ENCODE measurements around the gene TNFRSF18.

Gene TNFRSF18

GRCh38 chr1:1245817-1246576, 39.6 kb upstream of the TNFRSF18 start:
- no peak overlapping the region for H3K4me3 ChIP-seq (ENCODE audit: low read length)
- no peak overlapping the region for H3K9ac ChIP-seq (ENCODE audit: low read length)

DNA sequence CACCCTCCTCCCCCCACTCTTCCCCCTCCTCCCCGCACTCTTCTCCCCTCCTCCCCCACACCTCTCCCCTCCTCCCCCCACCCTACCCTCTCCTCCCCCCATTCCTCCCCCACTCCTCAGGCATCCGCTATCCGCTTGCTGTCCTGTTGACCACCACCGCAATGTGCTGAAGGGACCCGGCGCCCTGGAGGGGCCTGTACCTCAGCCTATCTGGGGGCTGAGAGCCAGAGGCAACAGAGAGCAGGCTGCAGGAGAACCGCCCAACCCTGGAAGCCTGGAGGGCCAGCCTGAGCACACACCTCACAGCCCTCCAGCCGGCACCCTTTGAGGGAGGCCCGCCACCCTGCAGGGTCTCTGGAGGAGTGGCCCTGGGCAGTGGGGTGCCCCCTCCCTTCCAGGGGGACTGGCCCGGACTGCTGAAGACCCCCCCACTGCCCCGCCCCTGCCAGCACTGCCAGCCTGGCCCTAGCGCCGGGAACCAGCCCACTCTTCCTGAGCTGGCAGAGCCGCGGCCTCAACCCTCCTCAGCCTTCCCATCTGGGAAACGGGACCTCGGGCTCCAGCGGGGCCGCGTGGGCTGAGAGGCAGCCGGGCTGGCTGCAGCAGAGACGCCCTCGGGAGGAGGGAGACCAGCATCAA, 38.9 kb upstream of the TNFRSF18 start:
- Histone ChIP-seq H3K4me1 (ENCODE audit: control insufficient read depth, insufficient read depth, low read length) (peaks cover 11% of the 10 kb centered on the region), H3K9me3 (ENCODE audit: control insufficient read depth, low read length) (no peaks in the 10 kb centered on the region), H3K36me3 (ENCODE audit: control insufficient read depth, insufficient read depth, low read length) (no peaks in the 10 kb centered on the region), H3K9ac (ENCODE audit: low read length) (no peak overlapping the region), H3K27me3 (ENCODE audit: control insufficient read depth, insufficient read depth, low read length) (peaks cover 30% of the 10 kb centered on the region), H3K4me3 (ENCODE audit: low read length) (no peak overlapping the region)

More at GRCh38 chr1:1245817-1246576, 39.6 kb upstream of the TNFRSF18 start:
- Histone ChIP-seq H3K4me1 (ENCODE audit: control insufficient read depth, insufficient read depth, low read length) (peaks cover 9% of the 10 kb centered on the region), H3K36me3 (ENCODE audit: control insufficient read depth, insufficient read depth, low read length) (no peaks in the 10 kb centered on the region), H3K9me3 (ENCODE audit: control insufficient read depth, low read length) (no peaks in the 10 kb centered on the region), H3K27me3 (ENCODE audit: control insufficient read depth, insufficient read depth, low read length) (peaks cover 30% of the 10 kb centered on the region)

DNA sequence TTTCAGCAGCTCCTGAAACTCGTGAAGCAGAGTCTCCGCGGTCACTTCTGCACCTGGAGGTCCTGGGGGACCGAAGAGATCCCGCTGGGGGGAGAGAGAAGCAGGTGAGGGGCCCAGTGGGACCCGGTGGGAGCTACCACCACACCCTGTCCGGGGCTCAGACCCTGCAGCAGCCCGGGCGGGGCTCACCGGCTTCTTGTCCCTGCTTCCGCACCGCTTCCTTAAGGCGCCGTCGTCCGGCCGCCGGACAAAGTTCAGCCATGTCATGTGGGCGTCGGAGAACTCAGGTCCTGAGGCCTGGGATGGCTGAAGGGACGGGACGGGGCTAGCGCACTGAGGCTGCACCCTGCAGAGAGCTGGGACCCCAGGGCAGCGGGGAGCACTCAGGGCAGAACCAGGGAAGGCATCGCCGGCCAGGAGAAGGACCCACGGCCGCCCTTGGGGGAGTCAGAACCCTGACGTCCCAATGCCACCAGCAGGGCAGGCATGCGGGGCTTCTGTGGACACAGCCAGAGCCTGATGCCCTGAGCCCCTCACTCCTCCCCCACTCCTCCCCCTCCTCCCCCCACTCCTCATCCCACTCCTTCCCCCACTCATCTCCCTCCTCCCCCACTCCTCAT, 37.9 kb upstream of the TNFRSF18 start:
- no peaks in the 10 kb centered on the region for H3K36me3 ChIP-seq (ENCODE audit: control insufficient read depth, insufficient read depth, low read length)
- H3K9me3 ChIP-seq (ENCODE audit: control insufficient read depth, low read length): no peaks in the 10 kb centered on the region
- no peak overlapping the region for H3K9ac ChIP-seq (ENCODE audit: low read length)
- peaks cover 40% of the 10 kb centered on the region for H3K27me3 ChIP-seq (ENCODE audit: control insufficient read depth, insufficient read depth, low read length)
- H3K4me1 ChIP-seq (ENCODE audit: control insufficient read depth, insufficient read depth, low read length): peaks cover 14% of the 10 kb centered on the region
- peak overlapping the region; percentile 22 for H3K4me3 ChIP-seq (ENCODE audit: low read length)

DNA sequence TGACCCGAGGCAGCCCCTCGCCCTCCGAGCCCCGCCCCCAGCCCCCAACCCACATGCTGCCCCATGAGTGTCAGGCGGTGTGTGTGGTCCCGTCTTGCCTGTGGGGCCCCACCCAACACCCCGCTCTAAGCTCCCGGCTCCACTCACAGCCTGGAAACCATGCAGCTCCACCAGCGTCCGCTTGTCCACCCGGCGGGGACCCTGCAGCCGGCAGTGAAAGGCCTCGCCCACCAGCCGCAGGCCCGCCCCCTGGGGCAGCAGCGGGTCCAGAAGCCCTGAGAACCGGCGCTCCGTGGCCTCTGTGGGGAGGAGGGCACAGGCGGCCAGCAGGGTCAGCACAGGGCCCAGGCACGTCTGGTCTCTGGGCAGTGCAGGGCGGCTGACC, 37.4 kb upstream of the TNFRSF18 start:
- H3K4me1 ChIP-seq (ENCODE audit: control insufficient read depth, insufficient read depth, low read length): peaks cover 14% of the 10 kb centered on the region
- H3K36me3 ChIP-seq (ENCODE audit: control insufficient read depth, insufficient read depth, low read length): no peaks in the 10 kb centered on the region
- no peaks in the 10 kb centered on the region for H3K9me3 ChIP-seq (ENCODE audit: control insufficient read depth, low read length)
- peak overlapping the region; percentile 22 for H3K4me3 ChIP-seq (ENCODE audit: low read length)
- H3K27me3 ChIP-seq (ENCODE audit: control insufficient read depth, insufficient read depth, low read length): peaks cover 45% of the 10 kb centered on the region
- no peak overlapping the region for H3K9ac ChIP-seq (ENCODE audit: low read length)

GRCh38 chr1:1243266-1243660, 36.9 kb upstream of the TNFRSF18 start:
- peaks cover 50% of the 10 kb centered on the region for H3K27me3 ChIP-seq (ENCODE audit: control insufficient read depth, insufficient read depth, low read length)
- H3K4me1 ChIP-seq (ENCODE audit: control insufficient read depth, insufficient read depth, low read length): peaks cover 18% of the 10 kb centered on the region
- no peak overlapping the region for H3K4me3 ChIP-seq (ENCODE audit: low read length)
- no peaks in the 10 kb centered on the region for H3K36me3 ChIP-seq (ENCODE audit: control insufficient read depth, insufficient read depth, low read length)
- H3K9me3 ChIP-seq (ENCODE audit: control insufficient read depth, low read length): no peaks in the 10 kb centered on the region
- H3K9ac ChIP-seq (ENCODE audit: low read length): no peak overlapping the region

DNA sequence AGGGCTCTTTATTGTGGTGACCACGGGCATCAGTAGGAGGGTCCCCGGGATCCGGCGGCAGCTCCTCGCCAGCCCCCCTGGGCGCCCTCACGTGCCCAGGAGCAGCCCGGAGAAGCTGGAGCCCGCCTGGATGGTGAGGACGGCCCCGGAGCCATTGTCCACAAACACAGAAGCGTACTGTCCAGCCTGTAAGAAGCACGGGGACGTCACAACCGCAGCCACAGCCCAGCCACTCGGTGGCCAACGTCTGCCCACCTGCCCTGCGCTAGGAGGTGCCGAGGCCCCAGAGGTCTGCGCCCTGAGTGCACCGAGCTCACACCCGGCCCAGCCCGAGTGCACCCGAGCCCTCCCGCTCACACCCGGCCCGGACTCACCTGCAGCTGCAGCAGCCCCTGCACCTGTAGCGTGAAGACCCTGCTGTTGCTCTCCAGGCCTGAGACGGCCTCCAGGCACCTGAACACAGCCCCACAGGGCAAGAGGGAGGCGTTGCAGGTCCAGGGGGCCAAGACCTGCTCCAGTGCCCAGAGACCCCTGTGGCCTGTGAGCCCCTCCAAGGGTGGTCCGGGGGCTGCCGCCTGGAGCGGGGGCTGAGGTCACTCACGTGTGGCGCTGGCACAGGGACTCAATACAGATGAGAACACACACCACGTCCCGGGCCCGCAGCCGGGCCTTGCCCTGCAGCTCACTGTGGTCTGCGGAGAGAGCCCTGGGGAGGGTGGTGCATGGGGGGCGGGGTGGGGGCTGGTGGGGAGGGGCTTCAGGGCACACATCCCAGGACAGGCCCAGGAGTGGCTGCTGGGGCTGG, 36.3 kb upstream of the TNFRSF18 start:
- Histone ChIP-seq H3K9me3 (ENCODE audit: control insufficient read depth, low read length) (no peaks in the 10 kb centered on the region), H3K36me3 (ENCODE audit: control insufficient read depth, insufficient read depth, low read length) (no peaks in the 10 kb centered on the region), H3K4me3 (ENCODE audit: low read length) (no peak overlapping the region), H3K4me1 (ENCODE audit: control insufficient read depth, insufficient read depth, low read length) (peaks cover 24% of the 10 kb centered on the region), H3K9ac (ENCODE audit: low read length) (no peak overlapping the region), H3K27me3 (ENCODE audit: control insufficient read depth, insufficient read depth, low read length) (peaks cover 50% of the 10 kb centered on the region)

- Histone ChIP-seq H3K9ac (ENCODE audit: low read length) (no peak overlapping the region), H3K9me3 (ENCODE audit: control insufficient read depth, low read length) (no peaks in the 10 kb centered on the region), H3K4me1 (ENCODE audit: control insufficient read depth, insufficient read depth, low read length) (peaks cover 31% of the 10 kb centered on the region), H3K4me3 (ENCODE audit: low read length) (no peak overlapping the region), H3K27me3 (ENCODE audit: control insufficient read depth, insufficient read depth, low read length) (peaks cover 50% of the 10 kb centered on the region), H3K36me3 (ENCODE audit: control insufficient read depth, insufficient read depth, low read length) (no peaks in the 10 kb centered on the region)
Measured at GRCh38 chr1:1241588-1242219, 35.3 kb upstream of the TNFRSF18 start.

DNA sequence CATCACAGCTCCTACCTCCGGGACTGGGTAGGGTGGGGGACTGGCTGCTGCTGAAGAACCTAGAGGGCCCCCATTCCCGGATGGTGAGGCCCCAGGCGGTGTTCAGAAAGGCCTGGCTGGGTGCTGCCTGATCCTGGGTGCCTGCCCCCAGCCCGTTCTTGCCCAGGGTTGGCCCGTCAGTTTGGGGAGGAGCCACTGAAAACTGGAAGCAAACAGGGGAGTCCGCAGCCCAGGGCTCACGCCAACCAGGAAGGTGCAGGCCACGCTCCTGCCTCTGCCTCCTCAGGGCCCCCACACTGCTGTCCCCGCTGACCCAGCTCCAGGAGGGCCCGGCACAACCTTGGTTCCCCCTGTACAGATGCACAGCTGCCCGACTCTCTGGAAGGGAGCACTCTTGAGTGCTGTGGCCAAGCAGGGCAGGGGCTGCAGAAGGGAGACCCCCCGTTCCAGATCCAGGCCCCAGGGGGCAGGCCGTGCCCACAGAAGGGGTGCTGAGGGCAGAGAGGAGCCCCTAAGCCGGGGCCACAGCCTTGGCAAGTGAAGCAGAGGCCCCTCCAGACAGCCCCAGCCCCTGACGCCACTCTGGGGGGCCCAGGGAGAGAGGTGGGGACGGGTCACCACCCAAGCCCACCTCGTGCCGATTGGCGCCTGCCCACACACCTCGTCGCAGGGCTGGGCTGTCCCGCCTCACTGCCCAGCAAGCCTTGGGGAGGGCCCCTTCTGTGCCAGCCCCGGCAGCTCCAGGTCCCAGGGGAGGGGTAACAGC, 34.6 kb upstream of the TNFRSF18 start:
- Histone ChIP-seq H3K9ac (ENCODE audit: low read length) (no peak overlapping the region), H3K4me1 (ENCODE audit: control insufficient read depth, insufficient read depth, low read length) (peaks cover 31% of the 10 kb centered on the region), H3K4me3 (ENCODE audit: low read length) (no peak overlapping the region), H3K27me3 (ENCODE audit: control insufficient read depth, insufficient read depth, low read length) (peaks cover 47% of the 10 kb centered on the region), H3K36me3 (ENCODE audit: control insufficient read depth, insufficient read depth, low read length) (no peaks in the 10 kb centered on the region), H3K9me3 (ENCODE audit: control insufficient read depth, low read length) (no peaks in the 10 kb centered on the region)

GRCh38 chr1:1240348-1240732, 33.9 kb upstream of the TNFRSF18 start:
- Histone ChIP-seq H3K4me3 (ENCODE audit: low read length) (no peak overlapping the region), H3K9me3 (ENCODE audit: control insufficient read depth, low read length) (no peaks in the 10 kb centered on the region), H3K4me1 (ENCODE audit: control insufficient read depth, insufficient read depth, low read length) (peaks cover 31% of the 10 kb centered on the region), H3K9ac (ENCODE audit: low read length) (no peak overlapping the region), H3K27me3 (ENCODE audit: control insufficient read depth, insufficient read depth, low read length) (peaks cover 41% of the 10 kb centered on the region), H3K36me3 (ENCODE audit: control insufficient read depth, insufficient read depth, low read length) (no peaks in the 10 kb centered on the region)

DNA sequence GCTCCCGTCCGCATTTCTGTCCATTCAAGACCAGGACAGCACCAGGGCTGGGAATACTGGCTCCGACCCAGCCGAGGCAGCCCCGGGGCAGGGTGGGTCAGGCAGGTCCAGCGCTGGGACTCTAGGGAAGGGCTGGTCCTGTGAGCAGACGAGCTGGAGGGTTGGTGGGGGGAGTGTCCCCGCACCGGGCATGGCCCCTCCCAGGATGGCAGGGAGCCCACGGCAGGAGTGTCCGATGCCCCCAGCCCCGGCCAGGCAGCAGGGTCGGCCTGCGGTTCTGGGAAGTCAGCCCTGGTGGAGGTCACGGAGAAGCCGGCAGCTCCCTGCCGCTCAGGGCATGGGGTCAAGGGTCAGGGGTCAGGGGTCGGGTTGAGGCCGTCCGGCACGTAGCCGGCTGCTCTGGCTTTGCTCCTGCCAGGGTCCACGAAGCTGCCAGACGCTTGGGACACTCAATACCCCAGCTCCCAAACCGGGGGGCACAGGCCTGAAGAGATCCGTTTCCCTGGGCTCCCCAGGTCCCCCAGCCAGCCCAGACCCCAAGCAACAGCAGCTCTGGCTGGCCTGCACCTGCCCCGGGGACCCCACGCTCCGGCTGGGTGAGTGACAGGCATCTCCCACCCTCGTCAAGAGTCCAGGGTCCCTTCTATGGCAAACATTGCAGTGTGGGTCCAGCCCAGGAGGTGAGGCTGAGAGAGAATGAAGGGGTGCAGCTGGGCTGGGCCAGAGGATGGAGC, 33.4 kb upstream of the TNFRSF18 start:
- Histone ChIP-seq H3K9me3 (ENCODE audit: control insufficient read depth, low read length) (no peaks in the 10 kb centered on the region), H3K27me3 (ENCODE audit: control insufficient read depth, insufficient read depth, low read length) (peaks cover 40% of the 10 kb centered on the region), H3K36me3 (ENCODE audit: control insufficient read depth, insufficient read depth, low read length) (no peaks in the 10 kb centered on the region), H3K4me3 (ENCODE audit: low read length) (no peak overlapping the region), H3K9ac (ENCODE audit: low read length) (no peak overlapping the region), H3K4me1 (ENCODE audit: control insufficient read depth, insufficient read depth, low read length) (peaks cover 31% of the 10 kb centered on the region)

Measured in mucosa of stomach (tissue), 1 donor.